ENCODE measurements around the gene CDK5R2. TPM values are rescaled to one million over a fixed set of nuclear protein-coding genes. Genes with fewer than 3 reads are reported as not detected.

Gene CDK5R2
- total and polyA plus RNA-seq, 10 donors = not detected

- 0 to 1% (median 1%) methylated on average over 32 to 50 of the region's 50 CpGs for WGBS, 5 donors
- intact Hi-C loops (cut with DNase I; ENCODE audit: low total_unique reads) = no loop called here
- TF ChIP-seq POLR2AphosphoS5 (IDR thresholded peaks at IDR 0.05) (no peak), CTCF (IDR thresholded peaks at IDR 0.05 in 8 of 11, conservative IDR thresholded peaks at IDR 0.05 in 3 of 11) (no peak), POLR2A (IDR thresholded peaks at IDR 0.05) (no peak)
- peaks cover 19 to 100% (median 93%) of the 10 kb centered on the region in 7 donors for H3K27me3 ChIP-seq (replicated peaks in 1 of 7)
- DNase-seq = no peak
- no peak overlapping the region for H3K27ac ChIP-seq
- no peaks in the 10 kb centered on the region for H3K9me3 ChIP-seq
- peaks cover 33 to 64% (median 53%) of the 10 kb centered on the region in 6 donors for H3K4me1 ChIP-seq
- H3K36me3 ChIP-seq = no peaks in the 10 kb centered on the region
- peak overlapping the region in 5 of 8 donors; percentile 3 to 37 (median 10) for H3K4me3 ChIP-seq
Measured at GRCh38 chr2:218984239-218985020, 25.0 kb downstream of the CDK5R2 start.

GRCh38 chr2:218985021-218985324 is 25.5 kb downstream of the CDK5R2 start, which contains the start of gene FEV:
Gene FEV (minus strand): TSS chr2:218985184. CDS start chr2:218985075, 109 bp downstream.
- intact Hi-C loops (cut with DNase I; ENCODE audit: low total_unique reads) = no loop called here
- no peak for DNase-seq
- no peak for TF ChIP-seq POLR2A (IDR thresholded peaks at IDR 0.05)
- no peak for TF ChIP-seq CTCF (IDR thresholded peaks at IDR 0.05 in 8 of 11, conservative IDR thresholded peaks at IDR 0.05 in 3 of 11)
- TF ChIP-seq POLR2AphosphoS5 (IDR thresholded peaks at IDR 0.05) = no peak
- Histone ChIP-seq H3K27ac (no peak within 1 kb of the TSS), H3K4me3 (peak within 1 kb of the TSS in 5 of 8 donors; percentile 3 to 37 (median 10)), H3K36me3 (no peaks in the 10 kb centered on the region), H3K4me1 (peaks cover 28 to 59% (median 48%) of the 10 kb centered on the region in 6 donors), H3K9me3 (no peaks in the 10 kb centered on the region), H3K27me3 (replicated peaks in 1 of 7) (peaks cover 19 to 100% (median 97%) of the 10 kb centered on the region in 7 donors)
- 1 to 2% (median 1%) methylated on average over 17 to 32 of the region's 32 CpGs for WGBS, 5 donors

GRCh38 chr2:218985325-218986091 is 26.0 kb downstream of the CDK5R2 start:
- Histone ChIP-seq H3K27ac (no peak overlapping the region), H3K36me3 (no peaks in the 10 kb centered on the region), H3K9me3 (no peaks in the 10 kb centered on the region), H3K4me3 (peak overlapping the region in 3 of 8 donors; percentile 7 to 37 (median 13)), H3K4me1 (peaks cover 27 to 54% (median 45%) of the 10 kb centered on the region in 6 donors), H3K27me3 (replicated peaks in 1 of 7) (peaks cover 19 to 100% (median 100%) of the 10 kb centered on the region in 7 donors)
- intact Hi-C loops (cut with DNase I; ENCODE audit: low total_unique reads) = no loop called here
- DNase-seq = no peak
- TF ChIP-seq POLR2A (IDR thresholded peaks at IDR 0.05) (no peak), POLR2AphosphoS5 (IDR thresholded peaks at IDR 0.05) (no peak), CTCF (IDR thresholded peaks at IDR 0.05 in 8 of 11, conservative IDR thresholded peaks at IDR 0.05 in 3 of 11) (no peak)
- 3 to 6% (median 4%) methylated on average over 26 to 49 of the region's 49 CpGs for WGBS, 5 donors

Data from spleen (tissue), 11 donors.